Occipital lobe (tissue), 2 donors: ENCODE measurements around the gene PPFIBP2. TPM values are rescaled to one million over a fixed set of nuclear protein-coding genes. Genes with fewer than 3 reads are reported as not detected.
A peak's percentile ranks its signal among the peaks of the same experiment; 100 is the strongest.

Experiments used
- DNase-seq: peaks from one replicate; lab custom pipeline; 2025; lab: John Stamatoyannopoulos, UW
- total RNA-seq: library from RNA; depleted of rRNA; stranded (reverse); fragments of >200 nt; gene quantifications from one replicate; pipeline ENCODE4 v1.2.3, GENCODE V29; 2014

The PPFIBP2 gene
- total RNA-seq, 1 donor from 2014 or later: 15.8 TPM

DNA sequence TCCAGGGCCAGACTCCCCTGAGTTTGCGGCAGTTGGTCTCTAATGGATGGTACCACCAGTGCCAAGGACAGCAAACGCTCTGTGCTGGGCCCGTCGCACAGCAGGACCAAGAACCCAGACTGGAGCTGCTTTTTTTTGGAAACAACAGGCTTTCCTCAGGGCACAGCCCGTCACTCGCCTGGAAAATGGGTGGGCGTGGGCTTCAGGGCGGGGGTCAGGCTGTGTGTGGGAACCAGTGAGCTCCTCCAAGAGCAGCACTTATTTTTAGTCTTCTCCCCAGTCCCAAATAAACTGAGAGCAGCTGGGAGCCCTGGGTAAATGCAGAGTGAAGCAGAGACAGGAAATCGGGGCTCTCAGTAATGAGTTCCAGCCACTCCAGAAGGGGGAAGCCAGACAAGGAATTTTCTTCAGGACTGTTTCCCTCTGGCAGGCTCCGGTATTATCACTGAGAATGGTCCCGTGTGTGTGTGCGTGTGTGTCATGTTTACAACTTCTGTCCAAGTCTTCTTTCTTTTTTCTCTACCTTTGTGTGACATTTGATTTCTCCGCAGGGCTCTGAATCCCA lies 63.0 kb downstream of the PPFIBP2 start:
- DNase-seq: no peak

DNA sequence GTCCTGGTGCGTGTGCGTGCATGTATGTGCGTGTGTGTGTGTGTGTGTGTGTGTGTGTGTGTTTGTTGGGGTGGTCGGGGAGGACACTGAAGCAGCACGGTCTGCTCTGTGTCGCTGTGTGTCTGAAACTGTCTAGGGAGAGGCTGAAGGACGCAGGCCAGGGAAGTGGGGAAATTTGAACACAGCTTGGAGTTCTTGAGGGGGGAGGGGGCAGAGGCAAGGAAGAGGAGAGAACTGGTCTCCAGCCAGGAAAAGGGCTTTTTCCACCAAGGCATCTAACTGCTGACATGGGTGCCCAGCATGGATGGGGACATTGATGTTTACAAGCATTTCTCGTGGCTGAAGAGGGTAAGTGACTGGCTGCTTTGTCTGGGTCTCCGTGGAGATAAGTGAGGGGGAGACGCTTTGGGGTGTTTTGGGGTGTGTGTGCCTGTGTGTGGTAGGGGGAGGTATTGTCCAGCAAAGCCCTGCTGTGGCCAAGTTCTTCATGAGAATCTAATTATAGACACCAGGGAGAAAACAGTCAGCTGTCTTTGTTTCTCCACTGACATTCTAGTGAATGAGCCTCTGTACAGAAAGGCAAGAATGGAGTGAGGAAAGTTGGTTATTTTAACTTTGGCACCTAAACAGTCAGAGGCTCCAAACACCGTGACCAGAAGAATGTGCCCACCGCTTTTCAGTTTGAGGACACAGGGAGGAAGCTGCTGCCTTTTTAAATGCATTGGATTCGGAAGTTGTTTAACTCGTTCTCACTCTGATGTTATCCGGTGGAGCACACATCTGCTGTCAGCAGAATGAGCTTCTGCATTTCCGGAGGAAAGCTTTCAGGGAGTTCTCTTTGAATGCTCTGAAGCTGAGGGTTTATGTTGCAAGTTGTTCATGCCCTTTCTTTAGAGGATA lies 63.7 kb downstream of the PPFIBP2 start:
- DNase-seq: peak; percentile 66

DNA sequence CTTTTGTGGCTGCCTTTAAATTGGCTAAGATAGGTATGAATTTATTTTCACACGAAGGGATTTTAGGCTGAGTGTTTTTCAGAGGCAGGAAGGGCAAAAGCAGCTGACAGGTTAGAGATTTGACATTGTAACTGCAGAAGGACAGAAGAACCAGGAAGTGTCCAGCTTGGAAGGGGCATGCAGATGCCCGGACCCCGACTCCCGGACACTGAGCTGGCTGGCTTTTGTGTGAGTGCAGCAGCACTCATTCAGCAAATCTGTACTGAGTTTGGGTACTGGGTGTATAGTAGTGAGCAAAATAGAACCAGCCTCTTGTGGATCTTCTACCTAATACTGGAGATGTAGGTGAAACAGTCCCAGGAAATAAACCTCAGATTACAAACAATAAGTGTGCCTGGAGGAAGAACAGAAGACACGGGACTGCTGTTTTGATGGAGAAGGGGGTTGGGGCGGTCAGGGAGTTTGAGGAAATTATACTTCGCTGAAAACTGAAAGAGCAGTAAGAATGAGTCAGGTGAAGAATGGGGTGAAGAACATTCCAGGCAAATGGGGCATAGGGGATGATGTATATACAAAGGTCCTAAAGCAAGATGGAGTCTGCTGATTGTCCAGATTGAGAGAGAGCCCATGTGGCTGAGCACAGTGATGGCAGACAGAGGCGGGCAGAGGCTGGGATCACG lies 64.6 kb downstream of the PPFIBP2 start:
- DNase-seq: no peak

DNA sequence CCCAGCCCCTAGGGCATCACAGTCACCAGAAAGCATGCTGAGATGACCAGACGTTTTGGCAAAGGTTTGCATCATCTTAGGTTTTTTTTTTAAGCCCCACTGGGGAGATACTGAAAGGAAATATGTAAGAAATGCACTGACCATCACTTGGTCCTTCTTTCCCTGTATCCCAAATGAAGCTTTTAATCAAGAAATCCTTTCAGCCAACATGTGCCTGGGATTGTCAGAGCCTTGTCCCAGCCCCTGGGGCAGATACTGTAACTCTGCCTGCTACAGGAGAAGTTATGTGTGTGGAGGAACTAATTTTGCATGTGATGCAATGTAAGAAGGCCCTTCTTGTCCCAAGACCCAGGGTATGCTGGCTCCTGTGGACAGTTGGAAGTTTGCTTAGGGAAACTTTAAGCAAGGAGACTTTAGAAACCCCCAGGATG lies 65.6 kb downstream of the PPFIBP2 start:
- no peak for DNase-seq

DNA sequence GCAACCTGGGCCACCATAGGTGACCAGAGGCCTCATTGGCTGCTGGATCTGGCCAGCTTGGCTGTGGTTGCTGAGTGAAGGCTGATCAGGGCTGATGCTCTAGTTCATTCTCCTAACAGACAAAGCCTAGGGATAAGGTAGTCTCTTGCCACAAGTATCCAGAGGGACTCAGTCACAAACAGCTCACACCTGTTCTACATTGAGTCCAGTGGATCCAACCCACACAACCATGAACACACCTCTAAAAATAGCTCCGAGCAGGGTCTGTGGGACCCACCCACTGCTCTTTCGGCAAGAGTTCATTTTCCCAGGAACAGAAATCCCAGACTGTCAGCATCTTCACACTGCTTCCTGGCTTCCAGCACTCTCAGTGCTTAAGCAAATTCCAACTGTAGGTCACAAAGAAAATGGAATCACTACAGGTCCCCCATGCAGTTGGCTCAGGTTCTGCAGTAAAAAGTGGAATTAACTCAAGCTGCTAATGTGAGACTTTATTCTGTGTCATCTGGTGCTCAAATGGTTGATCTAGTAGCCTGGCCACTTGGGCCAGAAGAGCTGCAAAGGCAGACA lies 67.3 kb downstream of the PPFIBP2 start:
- no peak for DNase-seq

DNA sequence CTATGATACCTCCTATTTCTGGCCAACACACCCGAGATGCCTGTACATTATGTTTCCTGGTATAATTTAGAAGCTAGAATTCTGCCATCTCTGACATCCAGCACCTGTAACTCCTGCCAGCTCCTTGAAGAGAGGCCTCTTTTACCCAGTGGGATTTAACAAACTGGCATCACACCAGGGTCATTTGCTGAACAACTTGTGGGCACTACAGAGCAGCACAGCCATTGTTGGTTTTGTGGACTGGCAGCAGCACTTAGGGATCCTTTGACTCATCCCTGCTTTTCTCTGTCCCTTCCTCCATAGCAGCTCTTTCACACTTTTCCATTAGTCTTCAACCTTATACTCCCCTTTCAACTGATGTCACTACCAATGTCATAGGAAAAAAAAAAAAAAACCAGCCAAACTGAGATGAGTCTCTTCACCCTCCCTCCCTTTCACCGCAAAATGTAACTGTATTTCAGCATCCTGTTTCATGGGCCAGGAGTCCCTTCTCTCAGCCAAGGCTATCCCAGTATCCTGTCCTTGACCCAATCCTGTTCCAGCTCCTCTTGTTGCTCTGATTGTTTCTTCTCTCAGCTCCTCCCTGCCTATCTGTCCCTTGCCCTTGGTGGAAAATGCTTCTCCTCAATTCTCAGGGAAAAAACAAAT lies 68.7 kb downstream of the PPFIBP2 start:
- DNase-seq: no peak

DNA sequence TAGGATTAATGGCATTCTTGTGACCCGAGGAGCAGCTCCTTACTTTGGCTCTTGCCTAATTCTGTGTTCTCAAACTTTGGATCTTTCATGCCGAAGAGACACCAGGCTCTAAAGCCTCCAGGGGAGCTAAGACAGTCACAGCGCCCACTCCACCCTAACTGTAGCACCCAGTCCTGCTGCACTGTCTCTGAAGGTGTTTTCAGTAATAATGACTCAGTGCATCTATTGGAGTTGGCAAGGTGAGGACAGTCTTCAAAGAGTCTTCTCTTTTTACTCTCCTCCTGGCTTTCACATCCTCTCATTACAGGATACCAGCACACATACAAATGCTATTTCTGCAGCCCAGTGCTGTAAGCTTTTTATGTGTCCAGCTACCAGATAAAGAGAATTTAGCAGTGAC lies 69.4 kb downstream of the PPFIBP2 start:
- no peak for DNase-seq

DNA sequence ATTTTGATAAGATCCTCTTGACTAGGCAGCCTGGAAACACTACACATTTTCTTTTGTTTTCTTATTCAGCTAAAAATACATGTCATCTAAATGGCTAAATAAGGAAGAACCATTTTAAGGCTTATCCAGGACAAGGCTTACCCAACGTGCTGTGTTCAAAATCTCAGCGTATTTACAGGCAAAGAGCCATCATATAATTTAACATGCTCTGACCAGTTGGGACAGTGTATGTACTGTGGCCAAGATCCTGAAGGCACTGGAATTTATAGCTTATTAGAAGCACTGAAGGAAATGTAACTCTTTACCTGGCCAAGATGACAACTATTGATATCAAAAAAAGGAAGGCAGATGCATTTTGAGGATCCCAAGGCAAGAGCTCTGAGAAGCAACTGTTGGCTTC lies 71.1 kb downstream of the PPFIBP2 start:
- no peak for DNase-seq

DNA sequence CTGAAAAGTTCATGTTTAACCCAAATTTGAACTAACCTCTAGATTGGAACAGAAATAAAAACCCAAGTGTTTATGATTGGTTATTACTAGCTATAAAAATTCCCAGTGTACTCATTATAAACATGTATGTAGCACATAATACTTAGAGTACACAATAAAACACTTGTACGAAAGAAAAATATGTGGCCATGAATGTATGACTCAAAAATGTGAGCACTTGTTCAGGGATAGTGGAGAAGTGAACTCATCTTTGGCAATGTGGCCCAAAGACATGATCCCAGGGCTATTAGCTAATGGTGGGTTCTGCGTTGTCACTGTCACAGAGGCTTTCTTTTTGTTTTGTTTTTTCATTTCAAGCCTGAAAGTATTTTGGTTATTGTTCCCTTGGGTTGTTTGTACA lies 72.0 kb downstream of the PPFIBP2 start:
- DNase-seq: no peak

DNA sequence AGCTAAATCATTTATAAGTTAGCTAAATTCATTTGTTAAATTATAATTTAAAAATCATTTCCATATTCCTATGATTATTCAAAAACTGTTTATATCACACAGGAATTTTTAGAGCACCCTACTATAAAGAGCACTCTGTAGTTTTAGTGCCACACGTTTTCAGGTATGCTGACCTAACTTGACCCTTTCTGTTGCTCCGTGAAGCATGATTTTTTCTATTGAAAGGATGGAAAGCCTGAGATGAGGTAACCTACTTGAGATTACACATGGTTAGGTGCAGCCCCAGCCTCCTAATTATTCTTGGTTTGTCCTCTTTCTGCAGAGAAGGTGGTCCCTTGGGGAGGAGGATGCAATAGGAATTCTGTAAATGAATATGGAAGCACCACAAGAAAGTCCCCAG lies 72.6 kb downstream of the PPFIBP2 start:
- no peak for DNase-seq

DNA sequence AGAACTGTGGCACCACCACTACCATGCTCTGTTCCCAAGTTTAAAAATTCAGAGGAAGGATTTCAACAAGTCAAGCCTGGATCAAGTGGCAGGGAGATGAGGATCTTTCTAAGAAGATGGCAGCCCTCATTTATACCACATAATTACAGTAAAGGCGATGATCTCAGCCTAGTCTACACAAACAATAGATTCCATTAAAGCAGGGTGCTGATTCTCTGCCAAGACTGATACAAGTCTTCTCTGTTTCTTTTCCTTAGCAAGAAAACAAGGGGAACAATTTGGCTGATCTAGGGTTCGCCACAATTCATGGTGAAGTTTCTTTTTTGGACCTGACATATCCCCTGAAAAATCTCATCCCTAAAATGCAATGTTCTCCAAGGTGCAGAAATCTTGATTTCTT lies 73.9 kb downstream of the PPFIBP2 start:
- no peak for DNase-seq

DNA sequence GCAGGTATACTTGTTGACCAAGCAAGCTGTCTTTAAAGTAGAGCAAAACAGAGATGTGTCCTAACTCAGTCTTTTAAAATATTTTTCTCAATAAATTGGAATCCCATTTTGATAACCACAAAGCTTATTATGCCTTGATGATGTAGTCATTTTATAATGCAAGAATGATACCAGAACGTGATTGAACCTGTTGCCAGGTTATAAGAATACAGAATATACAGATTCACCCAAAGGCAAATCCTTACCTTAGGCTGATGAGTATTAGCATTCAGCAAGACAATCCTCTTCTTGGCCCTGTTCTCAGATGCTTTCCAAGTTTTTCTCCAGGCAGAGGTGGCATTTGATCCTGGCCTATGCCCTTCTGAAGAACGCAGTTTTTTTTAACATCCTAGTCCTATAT lies 76.1 kb downstream of the PPFIBP2 start:
- DNase-seq: no peak

DNA sequence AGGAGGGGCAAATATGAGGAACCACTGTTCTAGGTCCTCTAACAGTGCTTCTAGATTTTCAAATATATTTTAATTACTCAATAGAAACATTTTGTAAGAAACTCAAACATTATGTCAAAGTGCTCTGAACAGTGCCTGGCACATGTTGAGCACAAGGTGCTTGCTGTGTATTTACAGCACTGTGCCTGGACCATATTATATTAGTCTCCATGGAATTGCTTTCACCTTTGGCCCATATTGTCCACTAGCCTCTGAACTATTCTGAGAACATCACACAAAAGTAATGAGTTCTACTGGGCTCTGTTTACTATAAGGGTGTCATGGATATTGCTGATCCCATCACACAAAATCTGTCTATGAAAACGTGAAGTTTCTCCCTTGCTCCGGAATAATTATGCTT lies 76.7 kb downstream of the PPFIBP2 start:
- no peak for DNase-seq

DNA sequence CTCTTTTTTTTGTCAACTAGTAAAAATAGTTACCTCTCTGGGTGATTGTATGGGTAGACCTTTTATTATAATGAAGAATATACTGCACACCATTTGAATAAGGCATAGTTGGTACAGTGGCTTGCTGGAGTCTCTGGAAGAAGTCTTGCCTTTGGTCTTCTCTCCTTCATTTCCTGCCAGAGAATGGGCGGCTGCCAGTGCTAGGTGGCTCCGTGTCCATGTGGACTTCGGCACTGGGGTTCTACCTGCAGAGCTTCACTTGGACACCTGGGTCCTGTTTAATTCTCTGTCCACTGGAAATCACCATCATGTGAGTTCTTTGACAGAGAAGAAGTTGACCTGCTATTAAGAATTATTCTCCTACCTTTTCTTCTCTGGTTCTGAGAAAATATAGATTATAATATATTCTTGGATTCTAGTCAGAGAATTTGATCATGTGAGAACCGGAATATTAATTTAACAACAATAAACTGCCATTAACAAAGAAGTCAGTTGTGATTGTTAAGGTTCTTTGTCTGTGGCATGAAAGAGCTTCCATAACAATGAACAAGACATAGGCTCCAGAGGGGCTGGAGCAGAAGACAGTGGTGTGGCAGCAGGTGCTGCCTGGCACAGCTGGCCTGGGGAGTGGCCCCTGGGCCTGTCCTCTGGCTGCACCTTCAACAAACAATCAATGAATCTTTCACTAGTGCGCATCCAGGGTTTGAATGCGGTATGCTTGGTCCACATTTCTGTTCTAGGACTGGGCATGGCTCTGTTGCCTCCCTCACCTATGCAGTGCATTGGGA lies 77.5 kb downstream of the PPFIBP2 start:
- no peak for DNase-seq

DNA sequence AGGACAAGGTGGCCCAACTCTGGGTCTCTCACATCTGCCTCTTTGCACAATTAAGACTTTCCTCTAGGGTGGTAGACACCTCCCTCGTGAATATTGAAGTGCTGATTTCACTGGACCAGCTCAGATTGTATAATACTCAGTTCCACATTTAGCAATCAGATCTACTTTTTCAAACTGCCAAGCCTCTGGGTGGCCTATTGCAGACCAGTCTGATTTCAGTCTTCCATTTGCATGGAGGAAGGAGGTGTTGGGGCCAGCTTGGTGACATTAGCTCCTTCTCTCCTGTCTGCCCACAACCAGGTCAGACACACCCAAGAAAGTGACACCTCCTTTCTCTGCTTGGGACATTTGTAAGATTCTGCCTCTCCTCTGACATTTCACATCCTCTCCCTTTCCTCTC lies 78.2 kb downstream of the PPFIBP2 start:
- DNase-seq: no peak

DNA sequence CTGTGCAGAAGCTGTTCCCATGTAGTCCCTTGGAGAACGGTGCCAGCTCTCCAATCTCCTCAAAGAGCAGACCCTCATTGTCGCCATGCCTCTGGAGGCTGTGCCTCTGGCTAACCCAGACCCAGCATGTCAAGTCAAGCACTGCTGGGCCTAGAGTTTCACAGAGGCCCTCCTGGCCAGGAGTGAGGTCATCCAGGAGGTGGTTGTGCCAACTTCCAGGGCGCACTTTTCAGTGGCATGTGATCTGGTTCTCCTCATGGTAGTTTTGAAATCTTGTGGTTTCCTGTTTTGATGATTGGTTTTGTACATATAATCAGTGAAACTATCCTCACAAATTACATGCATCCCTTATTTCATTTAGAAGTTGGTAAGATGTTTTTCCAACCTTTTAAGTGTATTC lies 78.9 kb downstream of the PPFIBP2 start:
- DNase-seq: no peak

DNA sequence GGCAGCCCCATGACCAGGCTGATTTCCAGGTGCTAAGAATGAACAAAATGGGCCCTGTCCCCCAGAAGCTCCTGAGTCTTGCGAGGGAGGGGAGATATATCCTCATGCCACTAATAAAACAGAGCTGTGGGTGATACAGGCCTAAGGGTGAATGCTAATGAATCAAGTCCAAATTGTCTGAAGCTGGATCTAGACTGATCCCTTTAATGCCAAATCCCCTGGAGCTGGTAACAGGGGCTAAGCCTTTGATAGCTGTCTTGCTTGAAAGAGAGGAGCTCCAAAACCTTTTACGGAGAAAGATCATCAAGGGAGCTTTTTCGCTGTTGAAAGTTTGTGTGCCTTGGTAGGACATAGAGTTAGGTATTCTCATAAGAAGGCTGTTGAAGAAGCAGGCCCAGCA lies 79.7 kb downstream of the PPFIBP2 start:
- no peak for DNase-seq

DNA sequence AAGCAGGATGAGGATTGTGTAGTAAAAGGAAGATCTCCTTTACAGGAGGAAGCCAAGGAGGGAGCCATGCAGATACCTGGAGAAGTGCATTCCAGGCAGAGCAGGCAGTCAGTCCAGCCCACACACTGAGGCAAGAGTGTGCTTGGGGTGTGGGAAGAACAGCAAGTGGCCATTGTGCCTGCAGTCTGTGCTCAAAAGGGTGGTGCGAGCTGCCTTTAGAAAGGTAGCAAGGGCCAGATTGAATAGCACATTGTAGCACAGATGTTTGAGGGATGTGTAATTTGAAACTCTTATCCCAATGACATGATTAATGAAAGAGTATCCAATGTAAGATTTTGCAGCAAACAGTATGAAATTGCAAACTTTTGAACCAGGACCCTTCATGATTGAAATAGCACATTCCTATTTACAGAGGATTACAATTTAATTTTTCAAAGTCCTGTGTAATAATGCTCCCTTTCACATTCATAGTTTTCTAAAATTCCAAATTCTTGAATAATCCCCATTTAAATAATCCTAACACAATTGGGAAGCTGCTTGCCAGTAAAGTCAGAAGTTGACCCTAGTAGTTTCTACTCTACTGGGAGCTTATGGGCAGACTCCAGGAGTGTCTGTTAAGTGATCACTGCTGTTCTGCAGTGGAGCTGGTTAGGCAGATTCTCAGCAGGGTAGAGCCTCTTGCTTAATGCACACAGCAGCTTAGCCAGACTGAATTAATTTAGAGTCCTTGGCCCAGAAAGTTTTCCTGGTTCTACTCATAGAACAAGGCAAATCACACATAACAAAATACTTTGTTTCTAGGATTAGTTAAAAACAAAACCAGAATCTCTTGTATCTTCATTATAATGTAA lies 81.4 kb downstream of the PPFIBP2 start:
- DNase-seq: no peak

DNA sequence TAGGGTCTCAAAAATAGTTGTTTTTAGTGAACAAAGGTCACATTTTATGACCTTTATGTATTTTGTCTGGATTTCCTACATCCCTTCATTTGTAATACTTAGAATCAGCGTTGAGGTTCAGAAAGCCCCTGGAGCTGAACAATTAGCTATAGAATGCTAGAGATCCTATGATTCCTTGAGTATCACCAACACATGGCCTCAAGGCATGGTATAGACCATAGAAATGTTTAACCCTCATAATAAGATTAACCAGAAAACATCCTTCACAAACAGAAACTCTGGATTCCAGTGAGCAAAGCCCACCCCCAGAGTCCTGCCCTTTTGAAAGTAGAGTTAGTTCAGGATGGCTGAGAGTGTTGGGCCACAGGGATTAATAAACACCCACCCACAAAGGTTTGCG lies 82.2 kb downstream of the PPFIBP2 start:
- DNase-seq: no peak

DNA sequence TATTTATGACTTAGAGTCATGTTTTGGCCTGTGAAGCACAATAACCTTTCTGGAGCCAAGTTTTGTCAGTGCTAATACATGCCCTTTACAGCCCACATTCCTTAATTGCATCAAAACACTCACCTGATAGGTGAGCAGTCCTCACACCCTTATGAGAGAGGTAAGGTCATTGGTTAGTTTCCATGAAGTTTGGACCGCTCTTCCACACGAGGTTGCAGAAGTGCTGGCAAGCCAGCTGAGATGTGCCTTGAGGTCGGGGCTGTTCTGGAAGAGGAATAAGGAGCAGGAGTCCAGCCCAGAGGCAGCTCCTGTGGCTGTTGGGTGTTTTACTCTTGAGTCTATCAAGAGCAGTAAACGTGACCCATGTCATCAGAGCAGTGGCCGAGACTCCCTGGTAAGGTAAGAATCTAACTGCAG lies 83.2 kb downstream of the PPFIBP2 start:
- no peak for DNase-seq
